ENCODE data around the gene FSTL3. TPM values are rescaled to one million over a fixed set of nuclear protein-coding genes. Genes with fewer than 3 reads are reported as not detected.

Gene FSTL3
- total and polyA plus RNA-seq, 10 of the 15 experiments (the other 5 are each of a cell fraction or from before 2014, with no cell fraction given), result 0.42 to 13.5 (median 3.6) TPM

GRCh38 chr19:680287-681028 is 4.3 kb downstream of the FSTL3 start:
- Histone ChIP-seq H3K27me3 (replicated peaks in 1 of 2; ENCODE audit: control insufficient read depth in 2 of 2, insufficient read depth in 2 of 2, low read length in 1 of 2) (no peaks in the 10 kb centered on the region), H3K79me2 (ENCODE audit: control insufficient read depth, insufficient read depth, low read length) (no peaks in the 10 kb centered on the region), H3K4me1 (ENCODE audit: control insufficient read depth, insufficient read depth, low read length) (peaks cover 11% of the 10 kb centered on the region), H3K9me3 (replicated peaks; ENCODE audit: control insufficient read depth, insufficient read depth, low read length) (no peaks in the 10 kb centered on the region), H3K27ac (ENCODE audit: control insufficient read depth, insufficient read depth) (peak overlapping the region; percentile 84), H4K20me1 (ENCODE audit: control insufficient read depth, insufficient read depth) (no peaks in the 10 kb centered on the region; the same call in 1 of the 2 replicates), H2AFZ (ENCODE audit: control insufficient read depth, low read depth, low read length) (peak overlapping the region; percentile 97), H3K4me2 (ENCODE audit: control insufficient read depth, insufficient read depth) (peak overlapping the region; percentile 86), H3K36me3 (ENCODE audit: control insufficient read depth in 2 of 2, insufficient read depth in 2 of 2, low read length in 1 of 2) (no peaks in the 10 kb centered on the region), H3K9ac (ENCODE audit: control insufficient read depth, insufficient read depth, low read length) (peak overlapping the region; percentile 65; the same call in 1 of the 2 replicates), H3K4me3 (peak overlapping the region; percentile 78; the same call in 1 of the 2 replicates)
- FAIRE-seq (peak; percentile 95), ATAC-seq (peak; percentile 87), DNase-seq (ENCODE audit: low read depth, low spot score) (peak; percentile 93)
- in situ Hi-C loops (cut with MboI), result no loop called here
- no TSS peak for BruUV-seq (replicated peaks)
- WGBS (ENCODE audit: insufficient coverage, insufficient replicate concordance, low lambda C conversion rate, missing lambda C conversion rate), result 0% methylated on average over 41 of the region's 70 CpGs
- ChIA-PET SMC1A (ENCODE audit: uncharacterized antibody, unreplicated experiment) (interaction anchor here (1.2 kb wide), 1 partner anchor 49 kb away, joined by 3 read pairs; no protein-coding TSS in a partner anchor), RAD21 (ENCODE audit: unreplicated experiment) (interaction anchor here (1.5 to 2.0 kb wide), 2 partner anchors 17 to 106 kb away, joined by 4 to 8 read pairs; partner anchors contain the start of gene RNF126), POLR2A (interaction anchor here (0.6 to 1.9 kb wide), 5 partner anchors 12 to 253 kb away, joined by 3 to 5 read pairs (median 5); no protein-coding TSS in a partner anchor), CTCF (interaction anchor here (1.4 kb wide), 1 partner anchor 53 kb away, joined by 4 read pairs; no protein-coding TSS in a partner anchor)
- intact Hi-C loops (cut with micrococcal nuclease; ENCODE audit: unreplicated experiment), result loop anchor here (2.0 kb wide), 2 partner anchors 18 to 22 kb away; partner anchors contain the start of gene RNF126
- peak; percentile 38 for TF ChIP-seq USF2 (IDR thresholded peaks at IDR 0.05; ENCODE audit: borderline replicate concordance, low read depth, low read length)
- 0 out of 2 replicates have a peak, but pooled peaks have one; percentile 24 for TF ChIP-seq CHD1 (IDR thresholded peaks at IDR 0.05; ENCODE audit: low read depth, low read length)
- TF ChIP-seq NR2F1 (conservative IDR thresholded peaks at IDR 0.05), result 0 out of 2 replicates have a peak, but pooled peaks have one; percentile 15
- TF ChIP-seq MXI1 (IDR thresholded peaks at IDR 0.05; ENCODE audit: low read depth, low read length), result peak; percentile 54
- TF ChIP-seq SMC3 (IDR thresholded peaks at IDR 0.05; ENCODE audit: borderline replicate concordance, low read length), result peak; percentile 10; the same call in 1 of the 2 replicates
- peak; percentile 48; the same call in 1 of the 2 replicates for TF ChIP-seq ATF3 (IDR thresholded peaks at IDR 0.05; ENCODE audit: borderline replicate concordance, extremely low read depth, low read depth, low read length)
- TF ChIP-seq RUNX3 (IDR thresholded peaks at IDR 0.05; ENCODE audit: low read length), result peak; percentile 44; the same call in 1 of the 2 replicates
- TF ChIP-seq, protein P1, sequence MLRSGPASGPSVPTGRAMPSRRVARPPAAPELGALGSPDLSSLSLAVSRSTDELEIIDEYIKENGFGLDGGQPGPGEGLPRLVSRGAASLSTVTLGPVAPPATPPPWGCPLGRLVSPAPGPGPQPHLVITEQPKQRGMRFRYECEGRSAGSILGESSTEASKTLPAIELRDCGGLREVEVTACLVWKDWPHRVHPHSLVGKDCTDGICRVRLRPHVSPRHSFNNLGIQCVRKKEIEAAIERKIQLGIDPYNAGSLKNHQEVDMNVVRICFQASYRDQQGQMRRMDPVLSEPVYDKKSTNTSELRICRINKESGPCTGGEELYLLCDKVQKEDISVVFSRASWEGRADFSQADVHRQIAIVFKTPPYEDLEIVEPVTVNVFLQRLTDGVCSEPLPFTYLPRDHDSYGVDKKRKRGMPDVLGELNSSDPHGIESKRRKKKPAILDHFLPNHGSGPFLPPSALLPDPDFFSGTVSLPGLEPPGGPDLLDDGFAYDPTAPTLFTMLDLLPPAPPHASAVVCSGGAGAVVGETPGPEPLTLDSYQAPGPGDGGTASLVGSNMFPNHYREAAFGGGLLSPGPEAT (IDR thresholded peaks at IDR 0.05; ENCODE audit: low read depth), result no peak; the same call in 1 of the 2 replicates
- peak; percentile 35; the same call in 1 of the 3 replicates for TF ChIP-seq POU2F2 (IDR thresholded peaks at IDR 0.05; ENCODE audit: borderline replicate concordance, low read depth, low read length)
- TF ChIP-seq CREB1 (IDR thresholded peaks at IDR 0.05; ENCODE audit: low read depth), result peak; percentile 79
- TF ChIP-seq IKZF1 (conservative IDR thresholded peaks at IDR 0.05), result peak; percentile 83; the same call in 1 of the 2 replicates
- peak; percentile 64; the same call in 1 of the 2 replicates for TF ChIP-seq ZNF592 (IDR thresholded peaks at IDR 0.05)
- peak; percentile 28; the same call in 1 of the 2 replicates for TF ChIP-seq NRF1 (conservative IDR thresholded peaks at IDR 0.05; ENCODE audit: low read depth, low read length)

All from GM12878 (cell line).